ENCODE results near the gene DNPH1. TPM values are rescaled to one million over a fixed set of nuclear protein-coding genes. Genes with fewer than 3 reads are reported as not detected.

DNPH1 gene
- total RNA-seq, 1 experiment from 2014 or later: 47.0 TPM

DNA sequence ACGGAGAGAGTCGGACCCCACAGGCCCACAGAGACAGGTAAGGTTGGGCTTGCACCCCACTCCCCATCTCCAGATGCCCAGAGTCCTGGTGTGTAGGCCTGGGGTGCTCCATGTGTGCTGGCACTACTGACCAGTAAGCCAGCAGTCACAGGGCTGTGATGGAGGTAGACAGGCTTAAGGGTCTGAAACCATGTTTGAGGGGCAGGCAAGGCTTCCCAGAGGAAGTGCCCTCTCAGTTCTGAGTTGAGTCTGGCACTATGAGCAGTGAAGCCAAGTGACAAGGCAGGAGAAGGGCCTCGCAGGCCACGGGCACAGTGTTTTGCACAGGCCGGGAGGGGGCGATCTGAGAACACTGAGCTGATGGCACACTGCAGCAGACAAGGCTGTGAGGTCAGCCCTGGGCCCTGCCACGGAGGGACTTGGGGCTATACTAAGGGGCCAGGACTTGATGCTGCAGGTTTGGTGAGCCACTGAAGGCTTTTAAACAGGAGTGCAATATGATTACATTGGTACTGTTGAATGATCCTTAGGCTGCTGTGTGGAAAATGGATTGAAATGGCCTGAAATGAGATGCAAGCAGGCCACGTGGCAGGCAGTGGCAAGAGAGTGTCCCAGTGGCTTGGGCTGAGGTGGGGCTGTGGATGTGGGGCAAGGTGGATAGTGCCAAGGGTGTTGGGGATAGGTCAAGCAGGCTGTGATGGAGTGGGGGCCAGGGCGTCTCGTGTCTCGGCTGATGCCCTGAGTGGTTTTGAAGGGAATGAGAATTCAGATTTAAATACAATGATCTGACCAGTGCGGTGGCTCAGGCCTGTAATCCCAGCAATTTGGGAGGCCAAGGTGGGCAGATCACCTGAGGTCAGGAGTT lies 34.3 kb upstream of the DNPH1 start:
- Histone ChIP-seq H3K14ac (ENCODE audit: insufficient read depth, low read length) (no peak overlapping the region), H3T11ph (ENCODE audit: low read length) (no peak overlapping the region), H4K8ac (replicated peaks; ENCODE audit: insufficient read length, low read depth, low read length) (no peak overlapping the region), H3K9ac (ENCODE audit: extremely low read depth, insufficient read length, low read length) (no peak overlapping the region), H3K23ac (ENCODE audit: insufficient read length, low read depth, low read length) (no peak overlapping the region), H3K56ac (ENCODE audit: insufficient read length, low read depth, low read length) (no peak overlapping the region), H2AK5ac (ENCODE audit: insufficient read length, low read length) (no peak overlapping the region), H3K27me3 (ENCODE audit: insufficient read depth, low read length) (peaks cover 5% of the 10 kb centered on the region; the same call in 1 of the 2 replicates), H3K4ac (ENCODE audit: low read depth, low read length) (no peak overlapping the region), H3K4me2 (ENCODE audit: insufficient read depth, insufficient read length, low read length) (no peak overlapping the region), H3K18ac (ENCODE audit: insufficient read length, low read depth, low read length) (no peak overlapping the region), H2BK20ac (ENCODE audit: low read depth, low read length, poor library complexity, severe bottlenecking) (no peak overlapping the region), H3K27ac (ENCODE audit: insufficient read length, low read depth, low read length) (no peak overlapping the region), H3K9me3 (ENCODE audit: control insufficient read depth, low read depth, low read length) (no peaks in the 10 kb centered on the region), H2AFZ (ENCODE audit: low read length) (no peak overlapping the region), H2BK120ac (ENCODE audit: low read depth, low read length, poor library complexity, severe bottlenecking) (no peak overlapping the region), H2BK12ac (ENCODE audit: insufficient read length, low read depth, low read length) (no peak overlapping the region), H2BK15ac (ENCODE audit: low read depth, low read length) (no peak overlapping the region), H4K20me1 (ENCODE audit: control insufficient read depth, insufficient read depth, insufficient read length) (no peaks in the 10 kb centered on the region), H4K91ac (ENCODE audit: insufficient read length, low read depth, low read length) (no peak overlapping the region), H4K5ac (ENCODE audit: insufficient read length, low read depth, low read length) (no peak overlapping the region), H2BK5ac (ENCODE audit: insufficient read length, low read length) (no peak overlapping the region), H3K79me1 (ENCODE audit: insufficient read depth, low read depth, low read length, poor library complexity, severe bottlenecking) (no peaks in the 10 kb centered on the region), H3K23me2 (ENCODE audit: insufficient read length, low read depth, low read length, poor library complexity, severe bottlenecking) (no peaks in the 10 kb centered on the region), H3K4me1 (ENCODE audit: insufficient read depth, low read length) (peaks cover 7% of the 10 kb centered on the region; the same call in 1 of the 2 replicates), H3K79me2 (ENCODE audit: insufficient read depth, low read length) (no peaks in the 10 kb centered on the region)
- Mint-ChIP-seq H3K36me3 (ENCODE audit: insufficient read depth in 1 of 3, low read depth in 3 of 3) (no peaks in the 10 kb centered on the region; a peak in 1 of 7 replicates), H3K9me3 (no peaks in the 10 kb centered on the region; a peak in 1 of 5 replicates), H3K27me3 (ENCODE audit: low read depth) (peaks cover 13% of the 10 kb centered on the region), H3K27ac (peak overlapping the region in 1 of 3 experiments; percentile 42; a peak in 1 of 7 replicates), H3K4me3 (no peak overlapping the region; a peak in 1 of 5 replicates), H3K4me1 (peaks cover 17 to 27% of the 10 kb centered on the region in 2 experiments)
- no CpG with 5 or more reads among the region's 12 CpGs for WGBS (ENCODE audit: extremely low coverage, insufficient read length, low lambda C conversion rate)
- DNase-seq: peak; percentile 88
- TF ChIP-seq, protein P1, sequence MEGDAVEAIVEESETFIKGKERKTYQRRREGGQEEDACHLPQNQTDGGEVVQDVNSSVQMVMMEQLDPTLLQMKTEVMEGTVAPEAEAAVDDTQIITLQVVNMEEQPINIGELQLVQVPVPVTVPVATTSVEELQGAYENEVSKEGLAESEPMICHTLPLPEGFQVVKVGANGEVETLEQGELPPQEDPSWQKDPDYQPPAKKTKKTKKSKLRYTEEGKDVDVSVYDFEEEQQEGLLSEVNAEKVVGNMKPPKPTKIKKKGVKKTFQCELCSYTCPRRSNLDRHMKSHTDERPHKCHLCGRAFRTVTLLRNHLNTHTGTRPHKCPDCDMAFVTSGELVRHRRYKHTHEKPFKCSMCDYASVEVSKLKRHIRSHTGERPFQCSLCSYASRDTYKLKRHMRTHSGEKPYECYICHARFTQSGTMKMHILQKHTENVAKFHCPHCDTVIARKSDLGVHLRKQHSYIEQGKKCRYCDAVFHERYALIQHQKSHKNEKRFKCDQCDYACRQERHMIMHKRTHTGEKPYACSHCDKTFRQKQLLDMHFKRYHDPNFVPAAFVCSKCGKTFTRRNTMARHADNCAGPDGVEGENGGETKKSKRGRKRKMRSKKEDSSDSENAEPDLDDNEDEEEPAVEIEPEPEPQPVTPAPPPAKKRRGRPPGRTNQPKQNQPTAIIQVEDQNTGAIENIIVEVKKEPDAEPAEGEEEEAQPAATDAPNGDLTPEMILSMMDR (conservative IDR thresholded peaks at IDR 0.05): peak; percentile 84
